H9 (cell line): Measurements from ENCODE around the gene PGLYRP4. TPM values are rescaled to one million over a fixed set of nuclear protein-coding genes. Genes with fewer than 3 reads are reported as not detected.

Source experiments
- DNase-seq: peaks from one replicate; pipeline ENCODE4 v3.0.0-alpha.2; 2017
- H2AFZ ChIP-seq: one replicate; pipeline ENCODE4 v1.6.1; 2013; ENCODE audit warnings: mild to moderate bottlenecking, low read length, control low read depth, moderate library complexity
- H2AK5ac ChIP-seq: 2 replicates; pipeline ENCODE4 v1.6.1; 2013; ENCODE audit warnings: low read length, control low read depth, mixed read lengths; ENCODE audit not compliant: insufficient read length
- H2BK120ac ChIP-seq: one replicate; pipeline ENCODE4 v1.6.1; 2013; ENCODE audit warnings: low read depth, mild to moderate bottlenecking, low read length, control low read depth, inconsistent platforms; ENCODE audit not compliant: poor library complexity, severe bottlenecking
- H2BK12ac ChIP-seq: 2 replicates; pipeline ENCODE4 v1.6.1; 2013; ENCODE audit warnings: low read length, control low read depth, mixed read lengths, low read depth; ENCODE audit not compliant: insufficient read length
- H2BK15ac ChIP-seq: 2 replicates; pipeline ENCODE4 v1.6.1; 2013; ENCODE audit warnings: low read depth, low read length, control low read depth
- H2BK20ac ChIP-seq: one replicate; pipeline ENCODE4 v1.6.1; 2013; ENCODE audit warnings: low read depth, mild to moderate bottlenecking, low read length, control low read depth, inconsistent platforms; ENCODE audit not compliant: poor library complexity, severe bottlenecking
- H2BK5ac ChIP-seq: 2 replicates; pipeline ENCODE4 v1.6.1; 2013; ENCODE audit warnings: low read length, control low read depth, mixed read lengths; ENCODE audit not compliant: insufficient read length
- H3K14ac ChIP-seq: 2 replicates; pipeline ENCODE4 v1.6.1; 2013; ENCODE audit warnings: low read length, control low read depth; ENCODE audit not compliant: insufficient read depth
- H3K18ac ChIP-seq: 2 replicates; pipeline ENCODE4 v1.6.1; 2013; ENCODE audit warnings: low read depth, mild to moderate bottlenecking, mixed read lengths, low read length, control low read depth; ENCODE audit not compliant: insufficient read length
- H3K23ac ChIP-seq: 2 replicates; pipeline ENCODE4 v1.6.1; 2013; ENCODE audit warnings: low read length, control low read depth, mixed read lengths, low read depth; ENCODE audit not compliant: insufficient read length
- H3K23me2 ChIP-seq: 2 replicates; pipeline ENCODE4 v1.6.1; 2013; ENCODE audit warnings: low read depth, mild to moderate bottlenecking, mixed read lengths, low read length, control low read depth; ENCODE audit not compliant: insufficient read length, poor library complexity, severe bottlenecking
- H3K27ac ChIP-seq: 2 replicates; pipeline ENCODE4 v1.5.1; 2013; ENCODE audit warnings: low read length, control low read depth, mixed read lengths, low read depth; ENCODE audit not compliant: insufficient read length
- H3K27me3 ChIP-seq: 2 replicates; pipeline ENCODE4 v1.6.1; 2013; ENCODE audit warnings: low read length, control low read depth, inconsistent platforms; ENCODE audit not compliant: insufficient read depth
- H3K4ac ChIP-seq: 2 replicates; pipeline ENCODE4 v1.6.1; 2013; ENCODE audit warnings: low read depth, mild to moderate bottlenecking, control low read depth, inconsistent platforms, low read length, moderate library complexity
- H3K4me1 ChIP-seq: 2 replicates; pipeline ENCODE4 v1.6.1; 2013; ENCODE audit warnings: low read length, control low read depth, inconsistent platforms; ENCODE audit not compliant: insufficient read depth
- H3K4me2 ChIP-seq: 2 replicates; pipeline ENCODE4 v1.6.1; 2013; ENCODE audit warnings: low read length, control low read depth, mixed read lengths; ENCODE audit not compliant: insufficient read length, insufficient read depth
- H3K56ac ChIP-seq: 2 replicates; pipeline ENCODE4 v1.6.1; 2013; ENCODE audit warnings: low read depth, mild to moderate bottlenecking, mixed read lengths, low read length, control low read depth; ENCODE audit not compliant: insufficient read length
- H3K79me1 ChIP-seq: 2 replicates; pipeline ENCODE4 v1.6.1; 2013; ENCODE audit warnings: low read depth, mild to moderate bottlenecking, moderate library complexity, low read length, control low read depth, inconsistent platforms; ENCODE audit not compliant: insufficient read depth, poor library complexity, severe bottlenecking
- H3K79me2 ChIP-seq: 2 replicates; pipeline ENCODE4 v1.6.1; 2013; ENCODE audit warnings: low read length, control low read depth, inconsistent platforms; ENCODE audit not compliant: insufficient read depth
- H3K9ac ChIP-seq: 2 replicates; pipeline ENCODE4 v1.6.1; 2013; ENCODE audit warnings: low read length, control low read depth, mixed read lengths; ENCODE audit not compliant: insufficient read length; ENCODE audit errors: extremely low read depth
- H3K9me3 ChIP-seq: one replicate; pipeline ENCODE4 v1.6.1; 2013; ENCODE audit warnings: low read depth, low read length, inconsistent platforms; ENCODE audit not compliant: control insufficient read depth
- H3T11ph ChIP-seq: one replicate; pipeline ENCODE4 v1.6.1; 2013; ENCODE audit warnings: mild to moderate bottlenecking, low read length, control low read depth, inconsistent platforms
- H4K20me1 ChIP-seq: one replicate; pipeline ENCODE4 v1.6.1; 2013; ENCODE audit not compliant: control insufficient read depth, insufficient read length, insufficient read depth
- H4K5ac ChIP-seq: 2 replicates; pipeline ENCODE4 v1.6.1; 2013; ENCODE audit warnings: low read depth, mild to moderate bottlenecking, mixed read lengths, low read length, control low read depth; ENCODE audit not compliant: insufficient read length
- H4K8ac ChIP-seq: replicated peaks from 2 replicates; pipeline ENCODE4 v1.6.1; 2013; ENCODE audit warnings: low read length, control low read depth, mixed read lengths, low read depth; ENCODE audit not compliant: insufficient read length
- H4K91ac ChIP-seq: 2 replicates; pipeline ENCODE4 v1.6.1; 2013; ENCODE audit warnings: low read depth, mild to moderate bottlenecking, moderate library complexity, mixed read lengths, low read length, control low read depth; ENCODE audit not compliant: insufficient read length
- H3K27ac Mint-ChIP-seq, 3 experiments: 2 replicates in 2 of 3; 3 replicates in 1 of 3; pipeline ENCODE4 v1.8.0; 2020 to 2021; ENCODE audit warnings: mixed read lengths in 3 of 3, mild to moderate bottlenecking in 1 of 3, moderate library complexity in 1 of 3
- H3K27me3 Mint-ChIP-seq: 2 replicates; pipeline ENCODE4 v1.8.0; 2021; ENCODE audit warnings: low read depth, mild to moderate bottlenecking, moderate library complexity, mixed read lengths
- H3K36me3 Mint-ChIP-seq, 3 experiments: 2 replicates in 2 of 3; 3 replicates in 1 of 3; pipeline ENCODE4 v1.8.0; 2020 to 2021; ENCODE audit warnings: low read depth in 3 of 3, mixed read lengths in 3 of 3; ENCODE audit not compliant: insufficient read depth in 1 of 3
- H3K4me1 Mint-ChIP-seq, 2 experiments: 2 replicates each; pipeline ENCODE4 v1.8.0; 2020; ENCODE audit warnings: mixed read lengths in 2 of 2
- H3K4me3 Mint-ChIP-seq, 2 experiments: 2 replicates in 1 of 2; 3 replicates in 1 of 2; pipeline ENCODE4 v1.8.0; 2020 to 2021; ENCODE audit warnings: mild to moderate bottlenecking in 2 of 2, mixed read lengths in 2 of 2, moderate library complexity in 1 of 2
- H3K9me3 Mint-ChIP-seq, 2 experiments: 2 replicates in 1 of 2; 3 replicates in 1 of 2; pipeline ENCODE4 v1.8.0; 2020; ENCODE audit warnings: mild to moderate bottlenecking in 2 of 2, mixed read lengths in 2 of 2, moderate library complexity in 1 of 2
- CTCF ChIP-seq: fragments of 200-600 bp; sonication (generic); conservative IDR thresholded peaks from 3 replicates; pipeline ENCODE4 v1.8.0; 2021; ENCODE audit warnings: antibody characterized with exemption, mild to moderate bottlenecking
- WGBS: extraction: QIAGEN DNeasy Blood & Tissue Kit; methylation state at CpG from one replicate; pipeline ENCODE4 v1.1.7; 2013; ENCODE audit warnings: missing lambda C conversion rate, low lambda C conversion rate, mixed read lengths; ENCODE audit not compliant: insufficient read length; ENCODE audit errors: extremely low coverage; 5-methylcytosine and 5-hydroxymethylcytosine counted together
- total RNA-seq: library from RNA; stranded (reverse); gene quantifications from 2 replicates; pipeline ENCODE4 v1.2.1, GENCODE V29; 2021

Gene PGLYRP4
- total RNA-seq, 1 experiment from 2014 or later, result not detected

GRCh38 chr1:153339802-153340201 is 8.8 kb downstream of the PGLYRP4 start:
- DNase-seq, result no peak
- Histone ChIP-seq H3K4ac (no peak overlapping the region), H2AK5ac (no peak overlapping the region), H3K14ac (no peak overlapping the region), H4K8ac (no peak overlapping the region), H3K18ac (no peak overlapping the region), H3K9ac (no peak overlapping the region), H4K91ac (no peak overlapping the region), H3K23ac (no peak overlapping the region), H3K79me1 (no peaks in the 10 kb centered on the region), H2BK120ac (no peak overlapping the region), H2BK20ac (no peak overlapping the region), H3K23me2 (no peaks in the 10 kb centered on the region), H3K27ac (no peak overlapping the region), H3K27me3 (no peaks in the 10 kb centered on the region), H2BK12ac (no peak overlapping the region), H3K79me2 (no peaks in the 10 kb centered on the region), H4K5ac (no peak overlapping the region), H3K56ac (no peak overlapping the region), H2BK5ac (no peak overlapping the region), H3K4me2 (no peak overlapping the region), H3T11ph (no peak overlapping the region), H3K4me1 (no peaks in the 10 kb centered on the region), H2BK15ac (no peak overlapping the region), H3K9me3 (no peaks in the 10 kb centered on the region), H4K20me1 (no peaks in the 10 kb centered on the region), H2AFZ (no peak overlapping the region)
- Mint-ChIP-seq H3K4me1 (peaks cover 0 to 5% of the 10 kb centered on the region in 2 experiments; a peak in 2 of 4 replicates), H3K4me3 (no peak overlapping the region), H3K27ac (no peak overlapping the region), H3K9me3 (peaks cover 1 to 2% of the 10 kb centered on the region in 2 experiments; a peak in 1 of 5 replicates), H3K27me3 (peaks cover 14% of the 10 kb centered on the region), H3K36me3 (no peaks in the 10 kb centered on the region)
- no CpG with 5 or more reads among the region's 6 CpGs for WGBS
- TF ChIP-seq CTCF, result no peak
